Caco-2 (cell line): Measurements from ENCODE around the gene ZFHX3. TPM values are rescaled to one million over a fixed set of nuclear protein-coding genes. Genes with fewer than 3 reads are reported as not detected.

Source experiments
- BruUV-seq: library from RNA; stranded (reverse); fragments of 400-500 nt; replicated peaks from 2 replicates; lab custom pipeline; 2021; lab: Mats Ljungman, UMichigan
- CTCF ChIA-PET: fragments of 300-600 bp; sonication (Branson Sonifier 250); formaldehyde crosslinking; loops from one replicate; lab custom pipeline; 2022; ENCODE audit warnings: antibody characterized with exemption; lab: Charles Lee
- POLR2A ChIA-PET: fragments of 300-600 bp; sonication (Branson Sonifier 250); formaldehyde crosslinking; loops from one replicate; lab custom pipeline; 2022; ENCODE audit warnings: antibody characterized with exemption; lab: Charles Lee
- DNase-seq, 2 experiments: peaks; one replicate each; pipeline versions ENCODE4 v3.0.0 to v3.0.0-alpha.2; 2020 to 2022
- H3K27me3 ChIP-seq: replicated peaks from 2 replicates; pipeline ENCODE4 v1.6.0; 2011; ENCODE audit warnings: low read length; ENCODE audit not compliant: control insufficient read depth, insufficient read depth
- H3K36me3 ChIP-seq: 2 replicates; pipeline ENCODE4 v1.5.1; 2011; ENCODE audit warnings: low read length; ENCODE audit not compliant: control insufficient read depth, insufficient read depth
- H3K4me1 ChIP-seq: fragments of 250-450 bp; sonication (Bioruptor Pico); 2 replicates; pipeline ENCODE4 v1.5.1; 2020; ENCODE audit warnings: mild to moderate bottlenecking
- H3K4me3 ChIP-seq: 2 replicates; pipeline ENCODE4 v1.5.1; 2011; ENCODE audit warnings: low read depth, mild to moderate bottlenecking, control low read depth, low read length
- H3K9me3 ChIP-seq: fragments of 250-450 bp; sonication (Bioruptor Pico); 2 replicates; pipeline ENCODE4 v1.5.1; 2020; ENCODE audit warnings: mild to moderate bottlenecking, moderate library complexity
- H3K27ac Mint-ChIP-seq: one replicate; pipeline ENCODE4 v1.8.0; 2022; ENCODE audit warnings: mixed read lengths; ENCODE audit not compliant: unreplicated experiment
- H3K27me3 Mint-ChIP-seq: one replicate; pipeline ENCODE4 v1.8.0; 2022; ENCODE audit warnings: mixed read lengths; ENCODE audit not compliant: insufficient read depth, unreplicated experiment
- H3K36me3 Mint-ChIP-seq: one replicate; pipeline ENCODE4 v1.8.0; 2022; ENCODE audit warnings: mild to moderate bottlenecking, mixed read lengths; ENCODE audit not compliant: insufficient read depth, unreplicated experiment
- H3K4me1 Mint-ChIP-seq: one replicate; pipeline ENCODE4 v1.8.0; 2022; ENCODE audit warnings: low read depth, mixed read lengths; ENCODE audit not compliant: unreplicated experiment
- H3K4me3 Mint-ChIP-seq: one replicate; pipeline ENCODE4 v1.8.0; 2022; ENCODE audit warnings: mild to moderate bottlenecking, moderate library complexity, mixed read lengths; ENCODE audit not compliant: unreplicated experiment
- H3K9me3 Mint-ChIP-seq: one replicate; pipeline ENCODE4 v1.8.0; 2022; ENCODE audit warnings: mixed read lengths; ENCODE audit not compliant: unreplicated experiment
- intact Hi-C: fragments of 100-400 bp; cut with micrococcal nuclease; formaldehyde crosslinking; loops from one replicate; pipeline ENCODE4 v1.10.0; 2022; ENCODE audit not compliant: unreplicated experiment
- total RNA-seq: library from RNA; stranded (reverse); gene quantifications from 2 replicates; pipeline ENCODE4 v1.2.3, GENCODE V29; 2022
- TF ChIP-seq, protein P1 (sequence below), 2 experiments: fragments of 200-600 bp in 1 of 2; IDR thresholded peaks; 1 replicate in 1 of 2; 2 replicates in 1 of 2; pipeline versions ENCODE4 v1.5.1 to v1.8.0; 2011 to 2022; ENCODE audit warnings: antibody characterized with exemption in 1 of 2, control low read depth in 1 of 2, inconsistent platforms in 1 of 2, low read depth in 1 of 2, low read length in 1 of 2, mild to moderate bottlenecking in 1 of 2, moderate library complexity in 1 of 2; ENCODE audit not compliant: insufficient read depth in 1 of 2, severe bottlenecking in 1 of 2, unreplicated experiment in 1 of 2

Gene ZFHX3
- total RNA-seq, 1 experiment from 2014 or later, result 39.9 TPM

DNA sequence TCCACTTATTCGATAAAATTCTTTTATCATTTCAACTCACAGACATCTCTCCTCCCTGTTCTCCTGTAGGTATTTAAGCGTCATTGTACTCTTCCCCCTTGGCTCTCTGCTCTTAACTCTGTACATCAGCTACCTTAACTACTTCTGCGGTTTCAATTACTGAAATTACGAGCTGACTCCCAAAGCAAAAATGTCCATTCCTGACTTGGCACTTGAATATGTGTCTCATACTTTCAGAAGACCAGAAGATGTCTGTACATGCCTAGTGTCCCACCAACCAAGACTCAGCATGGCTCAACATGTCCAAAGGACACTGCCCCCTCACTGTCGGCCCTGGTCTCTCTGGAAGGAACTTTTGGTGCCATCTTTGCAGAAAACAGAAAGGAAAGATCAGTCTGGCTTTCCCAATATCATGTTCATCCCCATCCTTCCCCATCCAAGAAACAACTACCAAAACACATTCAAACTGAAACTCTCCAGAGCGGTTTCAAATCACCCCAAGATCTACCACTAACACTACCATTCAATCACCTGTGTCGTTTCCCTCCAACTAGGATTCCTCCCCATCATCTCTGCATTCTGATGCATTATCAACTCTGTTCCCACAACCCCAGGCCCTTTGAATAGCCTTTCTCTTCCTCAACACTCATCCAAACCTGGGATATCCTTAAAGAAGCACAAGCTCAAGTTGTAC, 74.9 kb downstream of the ZFHX3 start:
- POLR2A ChIA-PET, result no interaction called here
- H3K4me3 ChIP-seq, result no peak overlapping the region
- peaks cover 20% of the 10 kb centered on the region for H3K4me1 ChIP-seq
- no TSS peak for BruUV-seq
- no peaks in the 10 kb centered on the region for H3K27me3 Mint-ChIP-seq
- TF ChIP-seq, protein P1, sequence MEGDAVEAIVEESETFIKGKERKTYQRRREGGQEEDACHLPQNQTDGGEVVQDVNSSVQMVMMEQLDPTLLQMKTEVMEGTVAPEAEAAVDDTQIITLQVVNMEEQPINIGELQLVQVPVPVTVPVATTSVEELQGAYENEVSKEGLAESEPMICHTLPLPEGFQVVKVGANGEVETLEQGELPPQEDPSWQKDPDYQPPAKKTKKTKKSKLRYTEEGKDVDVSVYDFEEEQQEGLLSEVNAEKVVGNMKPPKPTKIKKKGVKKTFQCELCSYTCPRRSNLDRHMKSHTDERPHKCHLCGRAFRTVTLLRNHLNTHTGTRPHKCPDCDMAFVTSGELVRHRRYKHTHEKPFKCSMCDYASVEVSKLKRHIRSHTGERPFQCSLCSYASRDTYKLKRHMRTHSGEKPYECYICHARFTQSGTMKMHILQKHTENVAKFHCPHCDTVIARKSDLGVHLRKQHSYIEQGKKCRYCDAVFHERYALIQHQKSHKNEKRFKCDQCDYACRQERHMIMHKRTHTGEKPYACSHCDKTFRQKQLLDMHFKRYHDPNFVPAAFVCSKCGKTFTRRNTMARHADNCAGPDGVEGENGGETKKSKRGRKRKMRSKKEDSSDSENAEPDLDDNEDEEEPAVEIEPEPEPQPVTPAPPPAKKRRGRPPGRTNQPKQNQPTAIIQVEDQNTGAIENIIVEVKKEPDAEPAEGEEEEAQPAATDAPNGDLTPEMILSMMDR (IDR thresholded peaks at IDR 0.05; ENCODE audit: insufficient read depth in 1 of 2, low read depth in 1 of 2, low read length in 1 of 2, severe bottlenecking in 1 of 2, unreplicated experiment in 1 of 2), result no peak
- H3K36me3 ChIP-seq, result no peaks in the 10 kb centered on the region
- H3K9me3 Mint-ChIP-seq, result no peaks in the 10 kb centered on the region
- intact Hi-C loops, result no loop called here
- no peak overlapping the region for H3K4me3 Mint-ChIP-seq
- peaks cover 23% of the 10 kb centered on the region for H3K36me3 Mint-ChIP-seq
- no peak for DNase-seq
- CTCF ChIA-PET, result interaction anchor here (0.6 kb wide), 1 partner anchor 81 kb away, joined by 3 read pairs; no protein-coding TSS in a partner anchor
- no peaks in the 10 kb centered on the region for H3K27me3 ChIP-seq
- H3K27ac Mint-ChIP-seq, result no peak overlapping the region
- peaks cover 33% of the 10 kb centered on the region for H3K4me1 Mint-ChIP-seq
- no peaks in the 10 kb centered on the region for H3K9me3 ChIP-seq

DNA sequence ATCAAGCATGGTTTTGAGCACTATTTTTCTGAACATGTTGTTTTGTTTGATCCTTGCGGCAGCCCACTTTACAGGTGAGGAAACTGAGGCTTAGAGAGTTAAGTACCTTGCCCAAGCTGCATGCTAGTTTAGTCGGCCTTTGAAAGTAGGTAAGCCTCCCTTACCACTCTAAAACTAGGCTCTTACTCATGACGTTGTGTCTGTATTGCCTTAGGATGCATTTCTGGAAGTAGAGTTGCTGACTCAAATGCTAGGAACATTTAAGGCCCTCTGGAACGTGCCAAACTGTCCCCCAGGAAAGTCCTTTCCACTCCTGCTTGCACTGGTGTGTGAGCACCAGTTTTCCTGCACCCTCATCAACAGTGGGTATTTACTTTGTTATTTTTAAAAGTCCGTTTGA, 76.6 kb downstream of the ZFHX3 start:
- no peaks in the 10 kb centered on the region for H3K9me3 Mint-ChIP-seq
- Histone ChIP-seq H3K4me1 (peaks cover 6% of the 10 kb centered on the region), H3K27me3 (no peaks in the 10 kb centered on the region), H3K9me3 (no peaks in the 10 kb centered on the region), H3K4me3 (no peak overlapping the region), H3K36me3 (no peaks in the 10 kb centered on the region)
- TF ChIP-seq, protein P1 (IDR thresholded peaks at IDR 0.05; ENCODE audit: insufficient read depth in 1 of 2, low read depth in 1 of 2, low read length in 1 of 2, severe bottlenecking in 1 of 2, unreplicated experiment in 1 of 2), result no peak
- H3K4me1 Mint-ChIP-seq, result peaks cover 26% of the 10 kb centered on the region
- H3K27me3 Mint-ChIP-seq, result no peaks in the 10 kb centered on the region
- intact Hi-C loops, result no loop called here
- no TSS peak for BruUV-seq
- no peak overlapping the region for H3K27ac Mint-ChIP-seq
- no peak overlapping the region for H3K4me3 Mint-ChIP-seq
- DNase-seq, result no peak
- POLR2A ChIA-PET, result no interaction called here
- CTCF ChIA-PET, result no interaction called here
- peaks cover 14% of the 10 kb centered on the region for H3K36me3 Mint-ChIP-seq

DNA sequence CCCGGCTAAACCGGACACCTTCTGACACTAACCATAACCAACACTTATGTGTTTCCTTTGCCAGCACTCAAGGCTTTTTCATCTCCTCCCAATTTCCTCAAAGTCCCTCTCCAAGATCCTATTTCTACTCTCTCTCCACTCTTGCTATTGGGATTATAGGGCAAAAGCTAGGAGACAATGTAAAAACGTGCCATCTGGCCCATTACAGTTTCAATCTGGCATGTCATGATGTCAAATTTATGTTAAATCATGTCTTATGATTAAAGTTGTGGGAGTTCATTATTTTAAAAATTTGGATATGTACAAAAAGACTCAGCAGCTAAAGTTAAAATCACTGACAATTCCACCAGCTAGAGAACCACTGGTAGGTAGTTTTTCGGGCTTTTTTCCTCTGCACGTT, 77.3 kb downstream of the ZFHX3 start:
- intact Hi-C loops, result no loop called here
- H3K27me3 Mint-ChIP-seq, result no peaks in the 10 kb centered on the region
- Histone ChIP-seq H3K27me3 (no peaks in the 10 kb centered on the region), H3K36me3 (no peaks in the 10 kb centered on the region), H3K4me1 (no peaks in the 10 kb centered on the region; the same call in 1 of the 2 replicates), H3K9me3 (no peaks in the 10 kb centered on the region), H3K4me3 (no peak overlapping the region)
- no TSS peak for BruUV-seq
- TF ChIP-seq, protein P1 (IDR thresholded peaks at IDR 0.05; ENCODE audit: insufficient read depth in 1 of 2, low read depth in 1 of 2, low read length in 1 of 2, severe bottlenecking in 1 of 2, unreplicated experiment in 1 of 2), result no peak
- H3K36me3 Mint-ChIP-seq, result peaks cover 12% of the 10 kb centered on the region
- H3K4me1 Mint-ChIP-seq, result peaks cover 20% of the 10 kb centered on the region
- CTCF ChIA-PET, result no interaction called here
- DNase-seq, result no peak
- H3K9me3 Mint-ChIP-seq, result no peaks in the 10 kb centered on the region
- H3K4me3 Mint-ChIP-seq, result no peak overlapping the region
- POLR2A ChIA-PET, result no interaction called here
- peak overlapping the region; percentile 10 for H3K27ac Mint-ChIP-seq
